Trophoblast cell (in vitro differentiated cells and primary cell): Measurements from ENCODE around the gene CILP2.

Experiments used
- DNase-seq, 2 donors: peaks; one replicate each; pipeline ENCODE4 v3.0.0-alpha.2; 2016
- H2AFZ ChIP-seq: 2 replicates; pipeline ENCODE4 v1.6.1; 2013; ENCODE audit warnings: low read length, moderate library complexity, mild to moderate bottlenecking; ENCODE audit not compliant: insufficient read depth, poor library complexity
- H2AK5ac ChIP-seq: 2 replicates; pipeline ENCODE4 v1.6.1; 2013; ENCODE audit warnings: mild to moderate bottlenecking, low read length
- H2BK120ac ChIP-seq: 2 replicates; pipeline ENCODE4 v1.6.1; 2013; ENCODE audit warnings: low read length, mild to moderate bottlenecking, moderate library complexity; ENCODE audit not compliant: insufficient read depth, poor library complexity
- H2BK12ac ChIP-seq: 2 replicates; pipeline ENCODE4 v1.6.1; 2013; ENCODE audit warnings: mild to moderate bottlenecking, low read length, moderate library complexity
- H2BK5ac ChIP-seq: 2 replicates; pipeline ENCODE4 v1.6.1; 2013; ENCODE audit warnings: low read length, low read depth, moderate library complexity, mild to moderate bottlenecking; ENCODE audit not compliant: poor library complexity
- H3K14ac ChIP-seq: 2 replicates; pipeline ENCODE4 v1.6.1; 2013; ENCODE audit warnings: mild to moderate bottlenecking, low read length
- H3K18ac ChIP-seq: 2 replicates; pipeline ENCODE4 v1.6.1; 2013; ENCODE audit warnings: mild to moderate bottlenecking, low read length
- H3K23ac ChIP-seq: 2 replicates; pipeline ENCODE4 v1.6.1; 2013; ENCODE audit warnings: low read length
- H3K27ac ChIP-seq: 2 replicates; pipeline ENCODE4 v1.5.1; 2013; ENCODE audit warnings: low read depth, mild to moderate bottlenecking, inconsistent platforms, low read length, moderate library complexity
- H3K27me3 ChIP-seq: 2 replicates; pipeline ENCODE4 v1.6.1; 2013; ENCODE audit warnings: inconsistent platforms, mild to moderate bottlenecking, low read length, moderate library complexity; ENCODE audit not compliant: insufficient read depth
- H3K36me3 ChIP-seq, 2 experiments: 1 replicate in 1 of 2; 2 replicates in 1 of 2; pipeline ENCODE4 v1.6.1; 2013; ENCODE audit warnings: low read length in 2 of 2, mild to moderate bottlenecking in 2 of 2, moderate library complexity in 1 of 2; ENCODE audit not compliant: insufficient read depth in 2 of 2, control insufficient read depth in 1 of 2
- H3K4ac ChIP-seq: 2 replicates; pipeline ENCODE4 v1.6.1; 2013; ENCODE audit warnings: low read depth, mild to moderate bottlenecking, low read length, moderate library complexity
- H3K4me1 ChIP-seq, 2 experiments: 1 replicate in 1 of 2; 2 replicates in 1 of 2; pipeline ENCODE4 v1.6.1; 2013; ENCODE audit warnings: low read length in 2 of 2, mild to moderate bottlenecking in 2 of 2, moderate library complexity in 1 of 2; ENCODE audit not compliant: insufficient read depth in 2 of 2, control insufficient read depth in 1 of 2
- H3K4me2 ChIP-seq: 2 replicates; pipeline ENCODE4 v1.6.1; 2013; ENCODE audit warnings: inconsistent platforms, mild to moderate bottlenecking, low read length, moderate library complexity
- H3K4me3 ChIP-seq: 2 replicates; pipeline ENCODE4 v1.5.1; 2013; ENCODE audit warnings: mild to moderate bottlenecking, low read depth, low read length, inconsistent platforms
- H3K79me1 ChIP-seq: one replicate; pipeline ENCODE4 v1.6.1; 2013; ENCODE audit warnings: low read length
- H3K79me2 ChIP-seq: 2 replicates; pipeline ENCODE4 v1.6.1; 2013; ENCODE audit warnings: low read length, mild to moderate bottlenecking; ENCODE audit not compliant: control insufficient read depth, insufficient read depth, poor library complexity
- H3K9ac ChIP-seq: 2 replicates; pipeline ENCODE4 v1.6.1; 2013; ENCODE audit warnings: mild to moderate bottlenecking, low read length
- H3K9me3 ChIP-seq: 2 replicates; pipeline ENCODE4 v1.6.1; 2013; ENCODE audit warnings: low read depth, mild to moderate bottlenecking, control low read depth, inconsistent platforms, low read length; ENCODE audit not compliant: insufficient read depth
- H4K12ac ChIP-seq: 2 replicates; pipeline ENCODE4 v1.6.1; 2013; ENCODE audit warnings: low read depth, mild to moderate bottlenecking, low read length, moderate library complexity
- H4K8ac ChIP-seq: 2 replicates; pipeline ENCODE4 v1.6.1; 2013; ENCODE audit warnings: low read depth, mild to moderate bottlenecking, low read length, moderate library complexity
- H4K91ac ChIP-seq: one replicate; pipeline ENCODE4 v1.6.1; 2013; ENCODE audit warnings: low read depth, mild to moderate bottlenecking, low read length, moderate library complexity
- WGBS: extraction: QIAGEN DNeasy Blood & Tissue Kit; methylation state at CpG from one replicate; pipeline ENCODE4 v1.1.7; 2013; ENCODE audit warnings: missing lambda C conversion rate; ENCODE audit not compliant: insufficient read length, insufficient coverage; ENCODE audit errors: extremely low coverage; 5-methylcytosine and 5-hydroxymethylcytosine counted together

Gene CILP2

DNA sequence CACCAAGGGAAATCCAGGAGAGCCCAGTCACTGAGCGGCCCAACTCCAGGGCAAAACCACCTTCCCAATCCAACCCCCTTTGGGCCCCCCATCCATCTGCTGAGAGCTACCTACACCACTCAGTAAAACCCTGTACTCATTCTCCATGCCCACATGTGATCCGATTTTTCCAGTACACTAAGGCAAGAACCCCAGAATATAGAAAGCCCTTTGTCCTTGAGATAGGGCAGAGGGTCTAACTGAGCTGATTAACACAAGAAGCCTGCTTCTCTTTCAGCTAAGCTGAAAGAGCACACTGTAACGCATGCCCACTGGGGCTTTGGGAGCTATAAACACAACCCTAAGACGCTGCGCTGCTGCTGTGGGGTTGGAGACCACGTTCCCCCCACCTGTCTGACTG lies 44.4 kb downstream of the CILP2 start:
- Histone ChIP-seq H3K4me3 (no peak overlapping the region), H3K27me3 (no peaks in the 10 kb centered on the region), H3K18ac (no peak overlapping the region), H4K8ac (no peak overlapping the region), H2AK5ac (no peak overlapping the region), H2AFZ (no peak overlapping the region), H2BK120ac (no peak overlapping the region), H3K79me1 (no peaks in the 10 kb centered on the region), H3K27ac (no peak overlapping the region), H3K4ac (no peak overlapping the region), H3K23ac (no peak overlapping the region), H4K91ac (no peak overlapping the region), H3K79me2 (no peaks in the 10 kb centered on the region), H2BK5ac (no peak overlapping the region), H3K36me3 (no peaks in the 10 kb centered on the region), H3K9me3 (no peaks in the 10 kb centered on the region), H4K12ac (no peak overlapping the region), H3K4me2 (no peak overlapping the region), H3K9ac (no peak overlapping the region), H3K14ac (no peak overlapping the region), H3K4me1 (no peaks in the 10 kb centered on the region), H2BK12ac (no peak overlapping the region)
- no peak for DNase-seq
- WGBS = no CpG with 5 or more reads among the region's 6 CpGs

DNA sequence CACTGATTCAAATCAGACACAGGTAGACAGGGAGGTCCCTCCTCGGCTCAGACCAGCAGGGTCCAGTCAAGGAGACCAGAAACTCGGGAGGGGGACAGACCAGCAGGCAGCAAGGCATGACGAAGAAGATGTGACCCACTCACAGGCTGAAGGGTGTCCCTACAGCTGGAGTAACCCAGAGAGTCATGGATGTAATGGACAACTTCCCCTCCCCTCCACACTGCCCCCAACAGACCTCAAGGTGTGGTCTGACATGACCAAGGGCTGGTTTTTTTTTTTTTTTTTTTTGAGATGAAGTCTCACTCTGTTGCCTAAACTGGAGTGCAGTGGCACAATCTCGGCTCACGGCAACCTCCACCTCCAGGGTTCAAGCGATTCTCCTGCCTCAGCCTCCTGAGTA lies 46.3 kb downstream of the CILP2 start:
- Histone ChIP-seq H3K9me3 (no peaks in the 10 kb centered on the region), H3K4ac (no peak overlapping the region), H2BK5ac (no peak overlapping the region), H3K18ac (no peak overlapping the region), H2AK5ac (no peak overlapping the region), H4K8ac (no peak overlapping the region), H3K4me3 (no peak overlapping the region), H4K12ac (no peak overlapping the region), H3K23ac (no peak overlapping the region), H2BK12ac (no peak overlapping the region), H2BK120ac (no peak overlapping the region), H3K27me3 (no peaks in the 10 kb centered on the region), H3K4me1 (no peaks in the 10 kb centered on the region), H3K9ac (no peak overlapping the region), H3K27ac (no peak overlapping the region), H3K14ac (no peak overlapping the region), H3K79me2 (no peaks in the 10 kb centered on the region), H4K91ac (no peak overlapping the region), H2AFZ (no peak overlapping the region), H3K4me2 (no peak overlapping the region), H3K79me1 (no peaks in the 10 kb centered on the region), H3K36me3 (no peaks in the 10 kb centered on the region)
- no peak for DNase-seq
- no CpG with 5 or more reads among the region's 6 CpGs for WGBS

DNA sequence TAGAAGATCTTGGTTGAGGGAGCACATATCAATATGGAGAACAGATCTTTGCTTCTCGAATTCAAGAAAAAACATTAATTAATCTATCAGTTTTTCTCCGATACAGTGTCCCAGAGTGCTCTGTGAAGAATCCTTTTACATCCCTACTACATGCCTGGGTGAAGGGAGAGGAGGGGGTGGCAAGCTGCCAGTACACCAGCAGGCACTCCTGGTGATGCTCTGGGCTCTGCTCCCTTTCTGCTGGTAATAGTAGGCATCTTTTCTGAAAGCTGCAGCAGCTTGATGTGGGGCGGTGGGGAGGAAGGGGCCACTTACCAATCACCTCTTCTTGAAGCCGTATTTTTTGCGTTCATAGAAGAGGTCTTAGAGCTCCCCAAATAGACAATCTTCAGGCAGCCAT lies 49.7 kb downstream of the CILP2 start:
- no peak overlapping the region for H2AFZ ChIP-seq
- no peak overlapping the region for H3K23ac ChIP-seq
- H2AK5ac ChIP-seq = no peak overlapping the region
- no peak overlapping the region for H3K14ac ChIP-seq
- no peak overlapping the region for H2BK12ac ChIP-seq
- no peak overlapping the region for H3K4me2 ChIP-seq
- no peak overlapping the region for H4K8ac ChIP-seq
- H4K91ac ChIP-seq = no peak overlapping the region
- H3K36me3 ChIP-seq = no peaks in the 10 kb centered on the region
- WGBS = no CpG with 5 or more reads among the region's 5 CpGs
- no peak overlapping the region for H3K27ac ChIP-seq
- no peak overlapping the region for H3K4me3 ChIP-seq
- H3K9me3 ChIP-seq = no peaks in the 10 kb centered on the region
- H3K79me1 ChIP-seq = no peaks in the 10 kb centered on the region
- H2BK5ac ChIP-seq = no peak overlapping the region
- no peak overlapping the region for H2BK120ac ChIP-seq
- no peak overlapping the region for H3K4ac ChIP-seq
- no peaks in the 10 kb centered on the region for H3K27me3 ChIP-seq
- H3K79me2 ChIP-seq = no peaks in the 10 kb centered on the region
- DNase-seq = no peak
- H3K18ac ChIP-seq = no peak overlapping the region
- H3K4me1 ChIP-seq = peaks cover 9 to 10% of the 10 kb centered on the region in 2 experiments
- H3K9ac ChIP-seq = no peak overlapping the region
- H4K12ac ChIP-seq = no peak overlapping the region

DNA sequence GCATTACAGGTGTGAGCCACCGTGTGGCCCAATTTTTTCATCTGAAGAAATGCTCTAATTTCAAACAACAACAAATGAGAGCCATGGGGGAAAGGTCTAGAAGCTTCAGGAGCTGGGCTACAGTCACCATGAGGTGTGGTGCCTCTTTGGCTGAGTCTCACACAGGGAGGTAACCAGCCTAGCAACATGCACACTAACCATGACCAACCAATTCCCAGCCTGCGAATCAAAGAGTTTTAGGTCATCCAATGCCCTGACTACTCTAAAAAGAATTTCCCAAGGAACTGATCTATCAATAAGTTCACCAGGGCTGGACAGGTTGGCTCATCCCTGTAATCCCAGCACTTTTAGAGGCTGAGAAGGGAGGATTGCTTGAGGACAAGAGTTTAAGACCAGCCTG lies 50.5 kb downstream of the CILP2 start:
- H3K9me3 ChIP-seq = no peaks in the 10 kb centered on the region
- no peaks in the 10 kb centered on the region for H3K36me3 ChIP-seq
- no peak overlapping the region for H4K91ac ChIP-seq
- no peaks in the 10 kb centered on the region for H3K27me3 ChIP-seq
- H3K4ac ChIP-seq = no peak overlapping the region
- no peak overlapping the region for H3K9ac ChIP-seq
- H3K4me3 ChIP-seq = no peak overlapping the region
- H3K27ac ChIP-seq = no peak overlapping the region
- no peak for DNase-seq
- no peak overlapping the region for H2BK5ac ChIP-seq
- WGBS = no CpG with 5 or more reads among the region's 2 CpGs
- no peak overlapping the region for H3K14ac ChIP-seq
- H2BK12ac ChIP-seq = no peak overlapping the region
- no peak overlapping the region for H4K8ac ChIP-seq
- no peak overlapping the region for H3K4me2 ChIP-seq
- H4K12ac ChIP-seq = no peak overlapping the region
- no peak overlapping the region for H3K18ac ChIP-seq
- no peaks in the 10 kb centered on the region for H3K79me1 ChIP-seq
- H2AK5ac ChIP-seq = no peak overlapping the region
- no peak overlapping the region for H2BK120ac ChIP-seq
- peaks cover 9 to 10% of the 10 kb centered on the region in 2 experiments for H3K4me1 ChIP-seq
- no peak overlapping the region for H2AFZ ChIP-seq
- H3K23ac ChIP-seq = no peak overlapping the region
- no peaks in the 10 kb centered on the region for H3K79me2 ChIP-seq
